GM10266 (cell line): ENCODE data around the gene NT5C1A.
A peak's percentile ranks its signal among the peaks of the same experiment; 100 is the strongest.

ENCODE experiments used
- DNase-seq: peaks from one replicate; pipeline ENCODE4 v3.0.0; 2012; ENCODE audit errors: extremely low spot score
- TF ChIP-seq, protein P1 (sequence below): IDR thresholded peaks from 2 replicates; pipeline ENCODE4 v1.5.1; 2012; ENCODE audit warnings: mild to moderate bottlenecking, low read depth; ENCODE audit not compliant: control insufficient read depth, insufficient read depth; ENCODE audit errors: missing control alignments

The NT5C1A gene

DNA sequence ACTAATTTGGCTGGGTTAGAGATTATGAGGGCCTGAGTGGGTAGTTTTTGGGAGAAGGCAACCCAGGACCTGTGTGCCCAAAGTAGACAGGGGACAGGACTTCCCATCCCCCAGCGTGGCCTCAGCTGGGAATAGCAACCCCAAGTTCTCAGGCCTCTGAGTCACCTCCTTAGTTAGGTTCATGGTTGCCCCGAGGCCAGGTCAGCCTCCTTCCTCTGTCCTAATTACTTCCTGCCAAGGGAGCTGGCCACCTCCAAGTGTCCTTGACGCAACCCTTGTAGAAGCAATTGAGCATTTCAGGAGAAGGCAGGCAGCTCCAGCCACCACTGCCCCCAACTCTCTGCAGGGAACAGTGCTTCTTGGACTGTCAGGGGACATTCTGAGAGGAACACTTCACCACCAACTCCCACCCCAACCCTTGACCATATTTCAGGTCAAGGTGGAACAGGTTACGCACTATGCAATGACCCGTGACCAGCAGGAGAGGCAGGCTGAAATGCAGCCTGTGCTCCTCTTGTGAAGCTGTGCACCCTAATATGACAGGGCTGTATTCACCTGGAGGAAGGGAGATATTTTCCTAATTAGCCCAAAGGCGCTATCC lies 5.1 kb upstream of the NT5C1A start:
- DNase-seq = no peak
- TF ChIP-seq, protein P1, sequence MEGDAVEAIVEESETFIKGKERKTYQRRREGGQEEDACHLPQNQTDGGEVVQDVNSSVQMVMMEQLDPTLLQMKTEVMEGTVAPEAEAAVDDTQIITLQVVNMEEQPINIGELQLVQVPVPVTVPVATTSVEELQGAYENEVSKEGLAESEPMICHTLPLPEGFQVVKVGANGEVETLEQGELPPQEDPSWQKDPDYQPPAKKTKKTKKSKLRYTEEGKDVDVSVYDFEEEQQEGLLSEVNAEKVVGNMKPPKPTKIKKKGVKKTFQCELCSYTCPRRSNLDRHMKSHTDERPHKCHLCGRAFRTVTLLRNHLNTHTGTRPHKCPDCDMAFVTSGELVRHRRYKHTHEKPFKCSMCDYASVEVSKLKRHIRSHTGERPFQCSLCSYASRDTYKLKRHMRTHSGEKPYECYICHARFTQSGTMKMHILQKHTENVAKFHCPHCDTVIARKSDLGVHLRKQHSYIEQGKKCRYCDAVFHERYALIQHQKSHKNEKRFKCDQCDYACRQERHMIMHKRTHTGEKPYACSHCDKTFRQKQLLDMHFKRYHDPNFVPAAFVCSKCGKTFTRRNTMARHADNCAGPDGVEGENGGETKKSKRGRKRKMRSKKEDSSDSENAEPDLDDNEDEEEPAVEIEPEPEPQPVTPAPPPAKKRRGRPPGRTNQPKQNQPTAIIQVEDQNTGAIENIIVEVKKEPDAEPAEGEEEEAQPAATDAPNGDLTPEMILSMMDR = no peak

DNA sequence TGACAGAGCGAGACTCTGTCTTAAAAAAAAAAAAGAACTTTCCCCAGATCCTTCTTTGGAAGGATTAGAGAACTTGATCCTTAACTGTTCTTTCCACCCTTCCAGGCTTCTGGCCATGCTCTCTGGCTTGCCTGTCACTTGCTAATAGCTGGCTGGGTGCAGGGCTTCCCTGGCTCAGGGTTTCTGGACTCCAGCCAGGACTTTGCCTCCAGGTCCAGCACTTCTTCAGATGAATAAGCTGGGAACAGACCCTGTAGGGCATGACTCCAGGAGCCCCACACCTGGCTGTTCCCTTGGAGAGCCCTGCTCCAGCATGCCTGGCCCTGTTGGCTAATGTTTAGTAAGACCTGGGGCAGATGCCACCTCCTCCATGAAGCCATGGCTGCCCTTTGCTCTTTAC lies 3.3 kb upstream of the NT5C1A start:
- TF ChIP-seq, protein P1 = no peak
- DNase-seq = no peak

DNA sequence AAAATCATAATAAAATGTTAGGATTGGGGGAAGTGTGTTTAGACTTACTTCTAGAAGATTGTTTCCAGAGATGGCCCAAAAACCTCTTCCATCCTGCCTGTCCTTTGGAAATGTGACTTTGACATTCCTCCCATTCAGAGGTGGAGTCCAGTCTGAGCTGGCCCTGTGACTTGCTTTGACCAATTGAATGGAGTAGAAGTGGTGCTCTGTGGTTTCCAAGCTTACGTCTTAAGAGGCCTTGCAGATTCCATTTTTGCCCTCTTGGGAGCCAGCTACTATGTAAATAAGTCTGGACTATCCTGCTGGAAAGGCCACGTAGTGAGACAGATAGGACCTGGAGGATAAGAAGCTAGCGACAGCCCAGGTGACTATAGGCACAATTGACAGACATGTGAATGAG lies 1.3 kb upstream of the NT5C1A start:
- no peak for DNase-seq
- TF ChIP-seq, protein P1 = no peak

DNA sequence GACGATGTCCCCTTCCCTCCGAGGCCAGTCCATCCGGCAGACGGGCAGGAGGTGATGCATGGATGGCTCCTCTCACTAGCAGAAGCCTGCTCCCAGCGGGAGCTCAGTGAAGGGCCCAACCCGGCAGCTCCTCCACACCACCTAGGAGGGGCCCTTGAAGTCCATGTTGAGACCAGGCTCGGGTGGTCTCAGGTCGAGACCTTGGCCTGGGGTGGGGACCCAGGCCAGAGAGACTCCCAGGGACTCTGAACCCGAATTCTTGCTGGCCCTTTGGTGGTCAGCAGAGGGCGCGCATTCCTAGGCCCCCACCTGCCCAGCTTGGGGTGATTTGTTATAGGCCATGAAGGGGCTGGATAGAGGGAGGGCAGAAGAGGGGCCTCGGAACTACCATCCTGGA lies 642 bp upstream of the NT5C1A start:
- TF ChIP-seq, protein P1 = peak; percentile 65
- DNase-seq = peak; percentile 76

DNA sequence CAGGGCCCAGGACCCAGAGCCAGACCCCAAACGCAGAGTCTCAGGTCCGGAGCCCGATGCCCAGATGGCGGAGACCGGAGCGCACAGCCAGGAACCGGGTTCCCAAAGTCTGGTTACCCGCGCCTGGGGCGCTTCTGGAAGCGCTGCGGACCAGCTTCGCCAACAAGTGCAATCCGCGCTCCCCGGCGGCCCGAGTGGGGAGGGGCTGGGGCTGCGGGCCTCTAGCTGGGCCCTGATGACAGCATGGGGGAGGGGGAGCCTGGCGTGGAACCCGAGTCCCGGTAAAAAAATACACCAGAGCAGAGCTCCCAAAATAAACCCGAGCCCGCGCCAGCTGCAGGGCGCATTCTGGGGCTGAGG lies 494 bp downstream of the NT5C1A start:
- TF ChIP-seq, protein P1 = no peak
- no peak for DNase-seq

DNA sequence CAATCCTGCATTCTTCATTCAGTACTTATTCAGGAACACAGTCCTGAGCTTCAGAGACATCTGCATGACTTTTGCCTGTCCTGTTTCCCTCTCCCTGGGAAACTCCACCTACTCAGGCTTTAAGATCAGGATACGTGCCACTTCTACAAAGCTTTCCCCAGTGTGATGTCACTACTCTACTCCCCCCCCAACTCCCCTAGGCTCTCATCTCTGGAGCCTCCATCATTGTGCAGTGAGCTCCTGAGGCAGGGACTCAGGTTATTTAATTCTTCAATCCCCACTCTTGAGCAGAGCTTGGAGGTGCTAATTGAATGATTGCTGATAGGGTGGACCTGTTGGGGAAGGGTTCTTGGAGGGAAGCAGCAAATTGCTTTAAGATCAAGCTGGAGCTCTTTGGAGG lies 1.2 kb downstream of the NT5C1A start:
- TF ChIP-seq, protein P1 = no peak
- no peak for DNase-seq

DNA sequence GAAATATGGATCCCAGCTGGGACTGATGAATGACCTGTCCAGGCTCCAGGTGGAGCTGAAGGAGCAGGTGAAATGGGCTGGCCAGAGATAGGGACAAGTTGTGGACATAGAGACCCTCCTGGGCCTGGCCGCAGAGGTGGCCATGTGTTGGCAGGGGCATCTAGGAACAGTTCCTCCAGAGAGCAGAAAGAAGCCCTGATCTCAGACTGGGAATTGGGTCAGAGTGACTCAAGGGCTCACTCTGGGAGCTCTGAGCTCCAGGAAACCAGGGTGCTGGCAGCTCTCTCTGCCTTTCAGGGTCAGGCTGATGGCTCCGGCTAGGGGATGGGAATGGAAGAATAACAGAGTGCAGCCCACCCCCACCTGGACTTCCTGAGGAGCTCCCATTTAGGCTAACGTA lies 3.0 kb downstream of the NT5C1A start:
- TF ChIP-seq, protein P1 = no peak
- DNase-seq = no peak
